Hepatocyte (in vitro differentiated cells): ENCODE results near the gene RREB1. TPM values are rescaled to one million over a fixed set of nuclear protein-coding genes. Genes with fewer than 3 reads are reported as not detected.

Source experiments
- DNase-seq: peaks from one replicate; pipeline ENCODE4 v3.0.0-alpha.2; 2016; ENCODE audit warnings: low spot score
- H2AFZ ChIP-seq: fragments of 200-600 bp; sonication (generic); 2 replicates; pipeline ENCODE4 v1.6.0; 2016; ENCODE audit warnings: antibody characterized with exemption, mild to moderate bottlenecking
- H3K27ac ChIP-seq: fragments of 200-600 bp; sonication (generic); 2 replicates; pipeline ENCODE4 v1.5.1; 2016; ENCODE audit warnings: mild to moderate bottlenecking
- H3K27me3 ChIP-seq: fragments of 200-600 bp; sonication (generic); 2 replicates; pipeline ENCODE4 v1.6.1; 2016
- H3K36me3 ChIP-seq: fragments of 200-600 bp; sonication (generic); replicated peaks from 2 replicates; pipeline ENCODE4 v1.5.1; 2016; ENCODE audit warnings: low read depth; ENCODE audit not compliant: insufficient read depth
- H3K4me1 ChIP-seq: fragments of 200-600 bp; sonication (generic); 2 replicates; pipeline ENCODE4 v1.5.1; 2016; ENCODE audit warnings: mild to moderate bottlenecking, moderate library complexity; ENCODE audit not compliant: insufficient read depth
- H3K4me2 ChIP-seq: fragments of 200-600 bp; sonication (generic); 2 replicates; pipeline ENCODE4 v1.6.0; 2016
- H3K4me3 ChIP-seq: fragments of 200-600 bp; sonication (generic); 2 replicates; pipeline ENCODE4 v1.5.1; 2016; ENCODE audit warnings: mild to moderate bottlenecking
- H3K79me2 ChIP-seq: fragments of 200-600 bp; sonication (generic); 2 replicates; pipeline ENCODE4 v1.6.0; 2017; ENCODE audit warnings: mild to moderate bottlenecking
- H3K9me2 ChIP-seq: fragments of 200-600 bp; sonication (generic); replicated peaks from 2 replicates; pipeline ENCODE4 v1.6.0; 2017; ENCODE audit warnings: mild to moderate bottlenecking; ENCODE audit not compliant: insufficient read depth
- H3K9me3 ChIP-seq: fragments of 200-600 bp; sonication (generic); 2 replicates; pipeline ENCODE4 v1.5.1; 2016; ENCODE audit warnings: low read depth, mild to moderate bottlenecking
- H4K20me1 ChIP-seq: fragments of 200-600 bp; sonication (generic); 2 replicates; pipeline ENCODE4 v1.6.0; 2016; ENCODE audit warnings: mild to moderate bottlenecking; ENCODE audit not compliant: insufficient read depth, poor library complexity, severe bottlenecking
- CTCF ChIP-seq: fragments of 200-600 bp; sonication (generic); IDR thresholded peaks from 2 replicates; pipeline ENCODE4 v1.5.1; 2016; ENCODE audit warnings: antibody characterized with exemption, mild to moderate bottlenecking; ENCODE audit not compliant: poor library complexity
- EZH2 ChIP-seq: fragments of 200-600 bp; sonication (generic); IDR thresholded peaks from 2 replicates; pipeline ENCODE4 v1.6.1; 2016; ENCODE audit warnings: antibody characterized with exemption, mild to moderate bottlenecking, borderline replicate concordance
- EZH2phosphoT487 ChIP-seq: fragments of 200-600 bp; sonication (generic); IDR thresholded peaks from one replicate; pipeline ENCODE4 v1.6.1; 2018; ENCODE audit warnings: antibody characterized with exemption, mild to moderate bottlenecking, low read depth, moderate library complexity; ENCODE audit not compliant: unreplicated experiment, severe bottlenecking
- WGBS: methylation state at CpG from one replicate; pipeline ENCODE4 v1.1.6; 2016; ENCODE audit warnings: low lambda C conversion rate; ENCODE audit errors: missing lambda C conversion rate; 5-methylcytosine and 5-hydroxymethylcytosine counted together
- polyA plus RNA-seq: library from polyadenylated mRNA; unstranded; fragments of >200 nt; fragmentation: Nextera tagmentation; extraction: Ambion mirVana; gene quantifications from 2 replicates; pipeline ENCODE4 v1.2.1, GENCODE V29; 2016
- total RNA-seq: library from RNA; depleted of rRNA; stranded (reverse); fragments of >200 nt; gene quantifications from 2 replicates; pipeline ENCODE4 v1.2.3, GENCODE V29; 2014

RREB1 gene
- total and polyA plus RNA-seq, 2 experiments from 2014 or later = 15.2 to 28.7 TPM

GRCh38 chr6:7135755-7136154 lies 28.0 kb downstream of the RREB1 start:
- Histone ChIP-seq H3K9me2 (no peaks in the 10 kb centered on the region), H3K9me3 (no peaks in the 10 kb centered on the region), H3K4me3 (no peak overlapping the region), H3K79me2 (peaks cover 94% of the 10 kb centered on the region), H4K20me1 (peaks cover 25% of the 10 kb centered on the region), H3K4me2 (no peak overlapping the region), H3K36me3 (no peaks in the 10 kb centered on the region), H2AFZ (no peak overlapping the region), H3K4me1 (peaks cover 25% of the 10 kb centered on the region), H3K27me3 (no peaks in the 10 kb centered on the region), H3K27ac (peak overlapping the region; percentile 68)
- DNase-seq = no peak
- TF ChIP-seq EZH2 (no peak), EZH2phosphoT487 (no peak), CTCF (no peak)

GRCh38 chr6:7136859-7137334 lies 29.1 kb downstream of the RREB1 start:
- WGBS = 86% methylated on average over 8 of the region's 8 CpGs
- no peak overlapping the region for H3K4me2 ChIP-seq
- no peak overlapping the region for H3K4me3 ChIP-seq
- peak overlapping the region; percentile 68 for H3K27ac ChIP-seq
- H3K4me1 ChIP-seq = peaks cover 33% of the 10 kb centered on the region
- H3K9me2 ChIP-seq = no peaks in the 10 kb centered on the region
- H3K27me3 ChIP-seq = no peaks in the 10 kb centered on the region
- H2AFZ ChIP-seq = no peak overlapping the region
- H3K79me2 ChIP-seq = peaks cover 91% of the 10 kb centered on the region
- no peaks in the 10 kb centered on the region for H3K36me3 ChIP-seq
- TF ChIP-seq CTCF = no peak
- no peak for TF ChIP-seq EZH2
- no peak for TF ChIP-seq EZH2phosphoT487
- H4K20me1 ChIP-seq = peaks cover 17% of the 10 kb centered on the region
- DNase-seq = no peak
- no peaks in the 10 kb centered on the region for H3K9me3 ChIP-seq

DNA sequence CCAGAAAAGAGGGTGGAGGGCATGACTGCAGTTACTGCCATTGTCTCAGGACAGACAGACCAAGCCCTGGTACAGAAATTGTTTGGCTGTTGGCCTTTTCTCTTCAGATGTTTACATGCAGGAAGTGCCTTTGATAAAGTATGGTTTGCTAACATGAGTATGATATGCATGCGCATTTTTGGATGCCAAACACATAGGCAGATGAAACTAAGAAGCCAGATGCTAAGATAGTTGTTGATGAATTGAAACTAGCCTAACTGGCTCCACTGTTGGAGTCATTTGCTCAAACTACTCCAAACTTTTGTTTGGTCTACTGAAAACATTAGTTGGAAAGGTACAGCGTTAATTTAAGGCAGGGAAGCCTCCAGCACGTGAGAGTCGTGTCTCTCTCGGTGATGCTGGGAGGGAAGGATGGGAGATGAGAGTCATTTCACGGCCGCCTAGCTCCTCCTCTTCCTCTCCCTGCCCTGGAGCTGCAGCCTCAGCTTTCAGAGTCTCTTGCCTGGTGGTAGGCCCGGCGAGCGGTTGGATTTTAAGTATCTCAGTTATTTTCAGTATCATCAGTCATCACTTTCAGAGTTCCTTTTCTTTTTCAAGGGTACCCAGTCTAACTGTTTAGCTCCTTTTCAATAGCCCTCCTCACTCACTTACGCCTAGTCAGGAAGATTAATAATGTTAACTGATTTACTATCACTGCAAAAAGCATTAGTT lies 29.7 kb downstream of the RREB1 start:
- H3K79me2 ChIP-seq = peaks cover 91% of the 10 kb centered on the region
- H3K4me3 ChIP-seq = no peak overlapping the region
- TF ChIP-seq CTCF (no peak), EZH2phosphoT487 (no peak), EZH2 (no peak)

More for the DNA sequence above, 29.7 kb downstream of the RREB1 start:
- peak overlapping the region; percentile 68 for H3K27ac ChIP-seq
- peaks cover 33% of the 10 kb centered on the region for H3K4me1 ChIP-seq
- 28% methylated on average over 11 of the region's 11 CpGs for WGBS
- no peaks in the 10 kb centered on the region for H3K27me3 ChIP-seq
- H3K4me2 ChIP-seq = peak overlapping the region; percentile 30
- no peak overlapping the region for H2AFZ ChIP-seq
- H3K9me2 ChIP-seq = no peaks in the 10 kb centered on the region
- peaks cover 15% of the 10 kb centered on the region for H4K20me1 ChIP-seq
- H3K9me3 ChIP-seq = no peaks in the 10 kb centered on the region
- no peak for DNase-seq
- H3K36me3 ChIP-seq = no peaks in the 10 kb centered on the region
